ENCODE measurements around the gene BNC2. TPM values are rescaled to one million over a fixed set of nuclear protein-coding genes. Genes with fewer than 3 reads are reported as not detected.
A peak's percentile ranks its signal among the peaks of the same experiment; 100 is the strongest.

Gene BNC2
- total and polyA plus RNA-seq, 4 donors: 0.96 to 23.2 (median 9.7) TPM

- no peak for ATAC-seq (ENCODE audit: insufficient read depth, low FRiP score)
- WGBS, 2 donors: 65 to 86% methylated on average over 12 of the region's 12 CpGs
- Histone ChIP-seq H3K9ac (ENCODE audit: insufficient read depth in 1 of 2, low read length in 2 of 2) (no peak overlapping the region), H3K4me1 (ENCODE audit: control insufficient read depth in 5 of 5, insufficient read depth in 5 of 5, low read length in 5 of 5) (peaks cover 0 to 12% (median 6%) of the 10 kb centered on the region in 5 donors), H3K36me3 (ENCODE audit: control insufficient read depth in 4 of 4, insufficient read depth in 4 of 4, low read length in 4 of 4) (no peaks in the 10 kb centered on the region), H3K4me3 (no peak overlapping the region), H3K27ac (ENCODE audit: low read depth in 1 of 2, low read length in 1 of 2) (no peak overlapping the region), H3K9me3 (ENCODE audit: control insufficient read depth in 4 of 4, insufficient read depth in 3 of 4, low read length in 3 of 4) (no peaks in the 10 kb centered on the region), H3K27me3 (ENCODE audit: control insufficient read depth in 3 of 3, insufficient read depth in 3 of 3, low read length in 2 of 3) (no peaks in the 10 kb centered on the region)
- TF ChIP-seq CTCF (IDR thresholded peaks at IDR 0.05; ENCODE audit: control extremely low read depth, extremely low read depth): no peak
- peak; percentile 24 to 52 (median 49) for DNase-seq
Measured at GRCh38 chr9:16461137-16461840, 409.2 kb downstream of the BNC2 start.

DNA sequence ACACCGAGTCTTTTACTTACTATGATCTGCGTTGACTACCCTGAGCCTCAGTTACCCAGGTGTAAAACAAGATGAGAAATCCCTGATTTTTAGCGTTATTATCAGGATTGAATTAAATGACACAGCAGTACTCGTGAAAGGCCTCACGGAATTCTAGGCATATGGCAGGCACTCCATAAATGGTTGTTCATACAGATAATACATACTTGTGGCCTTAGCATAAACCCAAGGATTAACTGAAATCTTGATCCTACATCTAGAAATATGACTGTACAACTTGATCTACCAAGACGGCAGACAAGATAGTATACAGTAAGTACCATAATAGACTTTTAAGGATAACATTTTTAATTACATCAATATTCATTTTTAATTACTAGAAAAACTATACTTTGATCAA is 409.8 kb downstream of the BNC2 start:
- no peaks in the 10 kb centered on the region for H3K27me3 ChIP-seq (ENCODE audit: control insufficient read depth in 3 of 3, insufficient read depth in 3 of 3, low read length in 2 of 3)
- H3K4me3 ChIP-seq: no peak overlapping the region
- ATAC-seq (ENCODE audit: insufficient read depth, low FRiP score) (no peak), DNase-seq (no peak)
- no peak overlapping the region for H3K27ac ChIP-seq (ENCODE audit: low read depth in 1 of 2, low read length in 1 of 2)
- no peak for TF ChIP-seq CTCF (IDR thresholded peaks at IDR 0.05; ENCODE audit: control extremely low read depth, extremely low read depth)
- H3K4me1 ChIP-seq (ENCODE audit: control insufficient read depth in 5 of 5, insufficient read depth in 5 of 5, low read length in 5 of 5): peaks cover 0 to 12% (median 6%) of the 10 kb centered on the region in 5 donors
- no peaks in the 10 kb centered on the region for H3K9me3 ChIP-seq (ENCODE audit: control insufficient read depth in 4 of 4, insufficient read depth in 3 of 4, low read length in 3 of 4)
- H3K9ac ChIP-seq (ENCODE audit: insufficient read depth in 1 of 2, low read length in 2 of 2): no peak overlapping the region
- no peaks in the 10 kb centered on the region for H3K36me3 ChIP-seq (ENCODE audit: control insufficient read depth in 4 of 4, insufficient read depth in 4 of 4, low read length in 4 of 4)
- 92 to 97% methylated on average over 6 of the region's 6 CpGs for WGBS, 2 donors

DNA sequence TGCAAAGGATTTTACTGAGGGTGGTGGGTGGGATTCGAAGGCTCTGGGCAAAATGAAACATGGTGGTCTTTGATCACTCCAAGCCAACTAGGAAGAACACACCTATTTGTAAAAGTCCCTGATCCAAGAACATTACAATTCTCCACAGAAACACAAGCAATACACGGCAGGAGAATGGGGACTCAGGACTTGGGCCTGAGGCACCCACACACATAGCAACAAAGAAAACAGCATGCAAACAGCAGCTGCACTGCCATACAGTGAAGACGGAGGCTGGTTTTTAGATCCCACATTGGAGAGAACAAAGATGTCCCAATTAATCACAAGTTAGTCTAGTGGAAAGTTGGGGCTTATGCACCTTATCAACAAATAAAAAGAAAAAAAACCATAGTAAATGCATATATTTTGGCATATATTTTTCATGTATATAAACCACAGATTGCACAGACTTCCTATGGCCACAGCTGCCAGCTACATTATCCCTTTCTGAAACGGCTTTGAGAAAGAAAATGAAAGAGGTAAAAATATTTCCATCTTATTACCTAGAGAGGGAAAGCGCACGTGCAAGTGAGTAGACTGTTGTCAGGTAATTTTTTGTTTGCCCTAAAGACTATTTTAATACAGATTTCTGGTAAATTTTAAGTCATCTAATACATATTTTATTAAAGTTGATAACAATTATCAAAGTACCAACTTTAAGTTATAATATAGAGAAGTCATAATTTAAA is 410.9 kb downstream of the BNC2 start:
- Histone ChIP-seq H3K4me1 (ENCODE audit: control insufficient read depth in 5 of 5, insufficient read depth in 5 of 5, low read length in 5 of 5) (peaks cover 0 to 12% (median 6%) of the 10 kb centered on the region in 5 donors), H3K36me3 (ENCODE audit: control insufficient read depth in 4 of 4, insufficient read depth in 4 of 4, low read length in 4 of 4) (no peaks in the 10 kb centered on the region), H3K27me3 (ENCODE audit: control insufficient read depth in 3 of 3, insufficient read depth in 3 of 3, low read length in 2 of 3) (no peaks in the 10 kb centered on the region), H3K9ac (ENCODE audit: insufficient read depth in 1 of 2, low read length in 2 of 2) (no peak overlapping the region), H3K27ac (ENCODE audit: low read depth in 1 of 2, low read length in 1 of 2) (no peak overlapping the region), H3K4me3 (no peak overlapping the region), H3K9me3 (ENCODE audit: control insufficient read depth in 4 of 4, insufficient read depth in 3 of 4, low read length in 3 of 4) (no peaks in the 10 kb centered on the region)
- DNase-seq (peak in 2 of 3 donors; percentile 39 to 42), ATAC-seq (ENCODE audit: insufficient read depth, low FRiP score) (no peak)
- WGBS, 2 donors: 82% methylated on average over 6 of the region's 6 CpGs
- no peak for TF ChIP-seq CTCF (IDR thresholded peaks at IDR 0.05; ENCODE audit: control extremely low read depth, extremely low read depth)
